Activated T-cell treated with anti-CD3 and anti-CD28 coated beads for 1 hour (primary cell): Measurements from ENCODE around the gene GLI2.

Experiments
- DNase-seq: peaks from one replicate; pipeline ENCODE4 v3.0.0-alpha.2; 2020; ENCODE audit warnings: low read depth

Gene GLI2

DNA sequence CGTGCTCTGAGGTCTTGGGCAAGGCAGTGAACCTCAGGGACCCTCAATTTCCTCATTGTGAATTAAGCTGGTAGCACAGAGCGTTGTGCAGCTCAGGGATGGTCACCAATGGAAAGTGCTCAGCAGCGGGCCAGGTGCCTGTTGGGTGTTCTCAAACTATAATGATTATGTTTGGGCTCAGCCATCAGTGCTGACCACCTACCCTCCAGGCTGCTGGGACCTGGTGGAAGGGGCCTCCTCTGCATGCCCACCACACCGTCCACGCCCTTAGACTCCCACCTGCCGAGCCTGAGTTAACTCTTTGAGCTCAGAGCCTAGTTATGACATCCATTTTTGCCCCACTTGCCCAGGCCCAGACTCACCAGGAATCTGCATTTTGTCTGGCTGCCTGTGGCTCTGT is 35.0 kb downstream of the GLI2 start:
- DNase-seq: no peak

GRCh38 chr2:120771111-120771780 is 35.6 kb downstream of the GLI2 start:
- DNase-seq: no peak

- no peak for DNase-seq
Observed at GRCh38 chr2:120771781-120772208, 36.1 kb downstream of the GLI2 start.

GRCh38 chr2:120772261-120772660 is 36.6 kb downstream of the GLI2 start:
- DNase-seq: no peak

- no peak for DNase-seq
Observed at GRCh38 chr2:120773186-120773800, 37.6 kb downstream of the GLI2 start.

GRCh38 chr2:120774557-120775160 is 39.0 kb downstream of the GLI2 start:
- DNase-seq: no peak

GRCh38 chr2:120775194-120775593 is 39.5 kb downstream of the GLI2 start:
- DNase-seq: no peak

GRCh38 chr2:120775801-120776589 is 40.3 kb downstream of the GLI2 start:
- DNase-seq: no peak

GRCh38 chr2:120776649-120777048 is 41.0 kb downstream of the GLI2 start:
- DNase-seq: no peak

- no peak for DNase-seq
Observed at GRCh38 chr2:120777170-120777751, 41.6 kb downstream of the GLI2 start.

DNA sequence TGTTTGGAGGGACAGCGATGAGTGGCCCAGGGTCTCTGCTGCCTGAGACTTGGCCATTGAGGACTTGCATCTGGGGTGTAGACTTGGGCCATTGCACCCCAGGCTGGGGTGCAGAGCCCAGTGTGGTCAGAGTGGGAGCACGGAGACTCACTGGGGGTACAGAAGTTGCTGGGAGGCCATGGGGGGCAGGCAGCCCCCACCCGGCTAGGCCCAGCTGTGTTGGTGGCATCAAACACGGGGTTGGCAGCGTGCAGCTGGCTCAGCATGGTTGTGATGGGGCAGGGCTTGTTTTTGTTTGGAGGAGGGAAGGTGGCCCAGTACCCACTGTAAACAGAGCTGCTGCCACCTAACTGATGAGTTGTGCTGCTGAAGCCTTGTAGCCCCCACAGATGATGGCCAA is 42.1 kb downstream of the GLI2 start:
- no peak for DNase-seq

GRCh38 chr2:120778244-120778643 is 42.6 kb downstream of the GLI2 start:
- no peak for DNase-seq

DNA sequence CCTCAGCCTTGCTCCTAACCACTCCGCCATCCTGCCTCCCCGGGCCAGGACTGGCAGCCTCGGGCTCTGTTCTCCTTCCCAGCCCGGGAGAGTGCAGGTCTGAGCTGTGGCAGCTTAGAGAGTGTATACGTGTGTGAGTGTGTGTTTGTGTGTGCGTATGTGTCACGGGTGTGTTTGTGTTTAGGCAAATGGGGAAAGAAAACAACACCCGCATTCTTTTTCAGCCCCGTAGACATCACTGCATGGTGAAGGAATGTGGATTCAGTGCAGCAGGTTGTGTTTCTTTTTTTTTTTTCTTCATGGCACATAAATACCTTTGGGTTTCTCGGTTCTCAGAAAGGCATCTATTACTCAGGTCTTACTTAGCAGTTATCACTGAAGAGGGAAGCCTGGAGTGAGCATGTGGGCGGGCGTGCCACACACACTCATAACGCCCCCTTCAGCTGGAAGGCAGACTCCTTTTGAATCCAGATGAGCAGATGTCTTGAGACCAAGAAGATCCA is 44.2 kb downstream of the GLI2 start:
- DNase-seq: no peak

DNA sequence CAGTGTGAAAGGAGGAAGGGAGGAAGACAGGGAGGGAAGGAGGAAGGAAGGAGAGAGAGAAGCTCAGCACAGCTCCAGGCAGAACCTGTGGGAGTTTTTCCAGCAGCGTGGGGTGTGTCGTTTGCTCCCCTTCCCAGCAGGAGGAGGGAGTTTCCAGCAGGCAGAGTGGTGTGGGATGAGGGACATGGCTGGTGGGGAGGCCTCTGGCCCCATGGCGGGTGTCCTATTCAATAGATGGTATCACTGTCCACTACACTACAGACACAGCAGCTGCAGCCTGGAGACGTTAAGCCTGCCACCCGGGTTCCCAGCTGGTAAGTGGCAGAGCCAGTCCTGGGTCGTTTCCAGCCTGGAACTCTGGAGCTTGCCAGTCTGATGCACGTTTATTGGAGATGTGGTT is 44.7 kb downstream of the GLI2 start:
- DNase-seq: no peak

DNA sequence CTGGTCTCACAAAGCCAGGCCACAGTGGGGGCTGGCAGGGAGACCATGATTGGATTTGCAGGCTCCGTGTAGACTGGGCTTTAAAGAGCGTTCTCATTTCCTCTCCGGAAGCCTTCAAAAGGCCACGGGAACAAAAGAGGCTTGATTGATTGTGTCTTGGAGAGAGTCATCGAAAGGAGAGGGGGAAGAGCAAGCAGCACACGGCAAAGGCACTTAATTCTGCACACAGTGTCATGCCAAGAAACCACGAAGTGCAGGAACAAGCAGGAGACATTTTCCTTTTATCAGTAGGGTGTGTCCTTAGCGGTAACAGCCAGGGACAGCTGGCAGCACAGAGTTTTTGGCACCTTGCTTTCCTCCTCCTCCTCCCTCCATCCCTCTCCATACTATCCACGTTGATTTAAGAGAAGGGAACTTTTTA is 47.7 kb downstream of the GLI2 start:
- DNase-seq: no peak

DNA sequence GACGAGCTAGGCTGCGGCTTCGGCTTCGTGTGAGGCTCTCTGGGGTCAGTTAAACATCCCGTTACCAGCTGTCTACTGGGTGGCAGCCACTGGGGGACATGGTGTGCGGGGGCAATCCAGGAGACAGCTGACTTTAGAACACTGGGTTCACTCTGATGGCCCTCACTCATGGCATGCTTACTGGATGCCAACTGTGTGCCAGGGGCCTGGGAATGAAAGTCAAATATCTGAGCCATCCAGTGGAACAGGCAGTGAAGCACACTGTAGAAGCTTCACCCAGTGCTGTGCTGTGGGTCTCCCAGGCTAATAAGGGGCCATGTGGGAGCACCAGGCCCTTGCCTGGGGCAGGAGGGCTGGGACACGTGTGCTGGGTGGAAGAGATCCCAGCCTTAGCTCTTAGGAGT is 48.3 kb downstream of the GLI2 start:
- DNase-seq: no peak
